Stomach (tissue), 4 donors: ENCODE data around the gene ADCY5.

Experiments
- EP300 ChIP-seq: sonication (generic); formaldehyde crosslinking; IDR thresholded peaks from one replicate; pipeline ENCODE4 v1.6.1; 2017; ENCODE audit warnings: antibody characterized with exemption
- POLR2A ChIP-seq, 4 donors: fragments of 450-650 bp; IDR thresholded peaks; one replicate each; pipeline ENCODE4 v1.6.1; 2016; ENCODE audit warnings: antibody characterized with exemption in 4 of 4, control low read depth in 2 of 4, mild to moderate bottlenecking in 1 of 4, moderate library complexity in 1 of 4
- POLR2AphosphoS5 ChIP-seq, 3 donors: sonication (generic); formaldehyde crosslinking; IDR thresholded peaks; one replicate each; pipeline ENCODE4 v1.6.1; 2016; ENCODE audit warnings: antibody characterized with exemption in 3 of 3
- TF ChIP-seq, protein P1 (sequence below), 7 experiments: fragments of 450-650 bp in 4 of 7; fragments of 200-600 bp in 3 of 7; sonication (generic) in 3 of 7; IDR thresholded peaks; one replicate each; pipeline ENCODE4 v1.5.1; 2016 to 2019; ENCODE audit warnings: antibody characterized with exemption in 7 of 7, control low read depth in 2 of 7, mild to moderate bottlenecking in 1 of 7

DNA sequence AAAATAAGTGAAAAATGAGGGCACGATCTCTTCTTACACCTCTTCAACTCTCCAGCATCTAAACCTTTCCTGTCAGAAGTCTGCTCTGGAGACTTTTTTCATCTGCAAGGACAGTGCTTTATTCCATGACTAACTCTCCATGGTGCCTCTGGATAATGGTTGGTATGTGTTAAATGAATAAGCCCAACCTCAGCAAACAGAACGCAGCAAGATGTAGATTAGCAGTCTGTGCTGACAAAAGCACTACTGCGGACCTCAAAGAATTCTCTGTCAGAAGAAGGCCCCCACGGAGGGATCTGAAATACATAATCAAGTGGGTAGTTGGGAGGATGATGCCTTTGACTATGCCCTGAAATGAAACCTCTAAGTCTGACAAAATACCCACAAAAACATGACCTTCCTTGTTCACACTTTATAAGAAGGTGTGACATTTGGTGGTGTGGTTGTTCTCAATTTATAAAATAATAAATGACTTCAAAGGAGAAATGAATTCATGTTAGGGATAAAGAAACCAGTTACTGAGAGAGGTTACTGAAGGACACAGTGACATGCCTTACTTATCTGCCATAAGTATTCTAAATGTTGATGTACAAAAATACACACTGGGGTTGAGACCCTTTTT is 43.2 kb upstream of the ADCY5 start:
- TF ChIP-seq, protein P1, sequence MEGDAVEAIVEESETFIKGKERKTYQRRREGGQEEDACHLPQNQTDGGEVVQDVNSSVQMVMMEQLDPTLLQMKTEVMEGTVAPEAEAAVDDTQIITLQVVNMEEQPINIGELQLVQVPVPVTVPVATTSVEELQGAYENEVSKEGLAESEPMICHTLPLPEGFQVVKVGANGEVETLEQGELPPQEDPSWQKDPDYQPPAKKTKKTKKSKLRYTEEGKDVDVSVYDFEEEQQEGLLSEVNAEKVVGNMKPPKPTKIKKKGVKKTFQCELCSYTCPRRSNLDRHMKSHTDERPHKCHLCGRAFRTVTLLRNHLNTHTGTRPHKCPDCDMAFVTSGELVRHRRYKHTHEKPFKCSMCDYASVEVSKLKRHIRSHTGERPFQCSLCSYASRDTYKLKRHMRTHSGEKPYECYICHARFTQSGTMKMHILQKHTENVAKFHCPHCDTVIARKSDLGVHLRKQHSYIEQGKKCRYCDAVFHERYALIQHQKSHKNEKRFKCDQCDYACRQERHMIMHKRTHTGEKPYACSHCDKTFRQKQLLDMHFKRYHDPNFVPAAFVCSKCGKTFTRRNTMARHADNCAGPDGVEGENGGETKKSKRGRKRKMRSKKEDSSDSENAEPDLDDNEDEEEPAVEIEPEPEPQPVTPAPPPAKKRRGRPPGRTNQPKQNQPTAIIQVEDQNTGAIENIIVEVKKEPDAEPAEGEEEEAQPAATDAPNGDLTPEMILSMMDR (IDR thresholded peaks at IDR 0.05) = no peak
- TF ChIP-seq POLR2A (IDR thresholded peaks at IDR 0.05) = no peak
- no peak for TF ChIP-seq POLR2AphosphoS5 (IDR thresholded peaks at IDR 0.05)
- no peak for TF ChIP-seq EP300
